Lower leg skin (tissue), 3 donors: ENCODE measurements around the gene HAUS5.
"Not testable (repeated sequence)": the region's sequence is repeated elsewhere in the genome, so short reads cannot be mapped to it uniquely, and the experiment has no call there.

Experiments
- CTCF ChIP-seq, 3 donors: fragments of 450-650 bp; IDR thresholded peaks; one replicate each; pipeline ENCODE4 v1.5.1; 2016; ENCODE audit warnings: antibody characterized with exemption in 3 of 3, mild to moderate bottlenecking in 3 of 3, moderate library complexity in 2 of 3
- POLR2A ChIP-seq, 2 donors: fragments of 450-650 bp; IDR thresholded peaks; one replicate each; pipeline ENCODE4 v1.6.1; 2016 to 2017; ENCODE audit warnings: antibody characterized with exemption in 2 of 2, mild to moderate bottlenecking in 1 of 2, moderate library complexity in 1 of 2

- TF ChIP-seq CTCF, POLR2A (IDR thresholded peaks at IDR 0.05): not testable (repeated sequence)
These were observed 8.1 kb upstream of the HAUS5 start for GRCh38 chr19:35604436-35604835.
